Astrocyte of the spinal cord (primary cell): ENCODE measurements around the gene NEK11.

Experiments used
- DNase-seq: peaks from one replicate; pipeline ENCODE4 v3.0.0; 2011; ENCODE audit warnings: low read depth, low spot score
- H3K4me3 ChIP-seq: 2 replicates; pipeline ENCODE4 v1.5.1; 2011; ENCODE audit warnings: low read depth, mild to moderate bottlenecking, low read length, moderate library complexity
- in situ Hi-C: cut with HindIII; loops from 2 replicates; pipeline ENCODE4 v1.10.0; 2017; ENCODE audit warnings: low sequenced_read_pairs
- TF ChIP-seq, protein P1 (sequence below): IDR thresholded peaks from 2 replicates; pipeline ENCODE4 v1.5.1; 2012; ENCODE audit warnings: low read depth, mild to moderate bottlenecking, low read length, inconsistent platforms

Gene NEK11

DNA sequence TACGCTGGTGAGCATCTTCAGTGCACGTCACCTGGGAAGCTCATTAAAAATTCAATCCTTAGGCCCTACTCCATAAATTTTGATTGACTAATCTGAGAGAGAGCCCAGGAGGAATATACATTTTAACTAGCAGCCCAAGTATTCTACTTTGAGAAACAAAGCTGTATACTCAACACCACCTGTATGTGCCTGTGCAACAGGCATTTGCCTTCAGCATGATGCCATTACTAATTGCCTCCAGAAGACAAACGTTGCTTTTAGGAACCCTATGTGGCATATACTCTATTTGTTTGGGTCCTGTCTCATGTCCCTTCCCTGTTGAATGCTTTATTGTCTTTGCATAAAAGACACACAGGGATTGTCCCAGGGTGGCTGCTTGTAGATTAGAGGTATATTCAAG, 7.7 kb upstream of the NEK11 start:
- DNase-seq, result no peak
- TF ChIP-seq, protein P1, sequence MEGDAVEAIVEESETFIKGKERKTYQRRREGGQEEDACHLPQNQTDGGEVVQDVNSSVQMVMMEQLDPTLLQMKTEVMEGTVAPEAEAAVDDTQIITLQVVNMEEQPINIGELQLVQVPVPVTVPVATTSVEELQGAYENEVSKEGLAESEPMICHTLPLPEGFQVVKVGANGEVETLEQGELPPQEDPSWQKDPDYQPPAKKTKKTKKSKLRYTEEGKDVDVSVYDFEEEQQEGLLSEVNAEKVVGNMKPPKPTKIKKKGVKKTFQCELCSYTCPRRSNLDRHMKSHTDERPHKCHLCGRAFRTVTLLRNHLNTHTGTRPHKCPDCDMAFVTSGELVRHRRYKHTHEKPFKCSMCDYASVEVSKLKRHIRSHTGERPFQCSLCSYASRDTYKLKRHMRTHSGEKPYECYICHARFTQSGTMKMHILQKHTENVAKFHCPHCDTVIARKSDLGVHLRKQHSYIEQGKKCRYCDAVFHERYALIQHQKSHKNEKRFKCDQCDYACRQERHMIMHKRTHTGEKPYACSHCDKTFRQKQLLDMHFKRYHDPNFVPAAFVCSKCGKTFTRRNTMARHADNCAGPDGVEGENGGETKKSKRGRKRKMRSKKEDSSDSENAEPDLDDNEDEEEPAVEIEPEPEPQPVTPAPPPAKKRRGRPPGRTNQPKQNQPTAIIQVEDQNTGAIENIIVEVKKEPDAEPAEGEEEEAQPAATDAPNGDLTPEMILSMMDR, result no peak
- in situ Hi-C loops, result no loop called here
- no peak overlapping the region for H3K4me3 ChIP-seq

DNA sequence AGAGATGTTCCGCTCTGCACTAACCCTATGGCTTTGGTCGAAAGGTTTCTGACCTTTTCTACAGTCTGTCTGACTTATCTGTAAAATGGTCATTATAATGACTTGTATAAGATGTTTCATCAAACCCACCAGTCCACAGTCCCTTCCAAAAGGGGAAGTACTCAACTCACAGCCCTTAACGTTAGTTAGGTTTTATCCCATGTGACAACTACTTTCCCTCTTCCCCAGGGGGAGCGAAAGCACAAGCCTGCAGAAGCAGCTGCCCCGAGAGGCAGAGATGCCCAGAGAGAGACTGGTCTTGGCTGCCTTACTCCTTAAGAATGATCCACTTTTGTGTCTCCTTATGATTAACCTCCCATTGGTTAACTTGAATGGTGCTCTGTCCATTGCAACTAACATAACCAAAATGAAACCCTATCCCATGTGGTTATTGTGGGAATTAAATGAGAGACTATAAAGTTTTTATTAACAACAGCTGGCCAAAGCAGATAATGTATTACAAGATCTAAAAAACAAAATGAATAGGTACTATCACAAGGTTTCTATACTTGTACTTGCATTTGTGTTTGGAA, 6.5 kb upstream of the NEK11 start:
- no peak for DNase-seq
- TF ChIP-seq, protein P1, result no peak
- no peak overlapping the region for H3K4me3 ChIP-seq
- in situ Hi-C loops, result no loop called here

DNA sequence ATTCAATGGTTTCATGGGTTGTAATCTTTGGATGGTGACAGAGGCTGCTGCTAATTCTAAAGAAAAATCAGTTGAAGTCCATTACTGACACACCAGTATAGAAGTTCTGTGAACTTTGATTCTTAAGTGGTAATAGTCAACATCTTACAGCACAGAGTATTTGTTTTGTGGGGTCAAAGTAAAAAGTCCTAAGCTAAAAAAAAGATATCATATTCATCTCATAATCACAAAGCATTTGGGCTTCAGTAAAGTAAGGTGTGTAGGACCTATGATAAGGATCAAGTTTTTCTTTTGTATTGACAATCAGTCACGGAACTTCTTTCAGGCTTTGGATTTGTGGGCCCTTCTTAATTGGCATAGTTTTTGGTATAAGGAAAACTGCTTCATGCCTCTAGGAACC, 1.1 kb upstream of the NEK11 start:
- no peak for DNase-seq
- H3K4me3 ChIP-seq, result peak overlapping the region; percentile 79
- in situ Hi-C loops, result no loop called here
- TF ChIP-seq, protein P1, result no peak

DNA sequence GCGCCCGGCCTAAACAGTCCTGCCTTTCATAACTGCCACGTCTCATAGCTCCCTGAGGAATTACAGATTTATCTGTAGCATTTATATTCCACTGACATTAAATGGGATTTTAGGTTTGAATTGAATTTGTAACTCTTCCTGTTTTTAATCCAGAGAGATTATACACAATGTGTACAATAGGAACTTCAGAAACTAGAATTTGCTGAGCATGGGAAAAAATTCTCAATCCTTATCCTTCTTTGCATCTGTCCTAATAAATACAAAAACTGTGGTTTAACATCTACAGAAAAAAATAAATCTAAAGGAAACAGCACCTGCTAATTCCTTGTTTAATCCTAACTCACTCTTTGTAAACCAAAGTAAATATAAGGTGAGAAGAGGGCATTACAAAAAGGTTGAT, 2.2 kb downstream of the NEK11 start:
- TF ChIP-seq, protein P1, result no peak
- no peak overlapping the region for H3K4me3 ChIP-seq
- in situ Hi-C loops, result no loop called here

DNA sequence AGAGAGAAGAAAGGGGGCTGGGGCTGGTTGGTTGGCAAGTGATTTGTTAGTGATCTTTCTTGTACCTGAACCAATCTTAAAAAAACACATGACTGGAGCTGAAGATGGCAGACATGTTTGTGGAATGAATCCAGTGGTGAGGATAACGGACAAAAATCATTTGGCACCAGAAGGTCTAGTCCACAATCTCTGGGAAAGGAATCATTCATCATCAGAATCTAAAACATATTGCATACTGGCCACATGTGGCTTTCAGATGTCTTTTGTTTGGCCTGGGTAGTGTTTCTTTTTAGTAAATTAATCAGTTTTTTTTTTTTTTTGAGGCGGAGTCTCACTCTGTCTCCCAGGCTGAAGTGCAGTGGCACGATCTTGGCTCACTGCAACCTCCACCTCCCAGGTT, 5.0 kb downstream of the NEK11 start:
- TF ChIP-seq, protein P1, result no peak
- DNase-seq, result no peak
- in situ Hi-C loops, result no loop called here
- no peak overlapping the region for H3K4me3 ChIP-seq

More for the DNA sequence above, 2.2 kb downstream of the NEK11 start:
- no peak for DNase-seq

DNA sequence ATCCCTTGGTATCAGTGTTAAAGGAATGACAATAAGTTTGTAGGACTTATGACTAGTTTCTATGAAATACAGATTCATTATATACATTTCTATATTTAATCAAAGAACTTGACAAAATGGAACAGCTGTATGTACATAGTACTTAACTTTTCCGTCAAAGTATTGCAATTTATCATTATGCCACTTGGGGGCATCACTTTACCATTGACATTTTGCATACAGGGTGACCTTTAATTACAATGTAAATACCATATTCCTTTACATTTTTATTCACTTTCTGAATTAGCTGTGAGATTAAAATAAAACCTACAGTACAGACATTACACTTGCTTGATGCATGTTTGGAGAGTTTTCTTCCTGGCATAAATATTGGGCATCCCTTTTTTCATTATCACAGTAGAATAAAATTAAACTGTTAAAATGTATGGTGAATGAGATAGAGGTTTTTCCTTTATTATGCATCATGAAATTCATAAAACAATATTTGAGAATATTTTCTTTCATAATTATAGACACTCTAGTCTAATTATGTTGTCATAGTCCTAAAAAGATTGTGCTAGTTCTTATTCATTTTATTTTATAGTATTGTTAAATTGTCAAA, 6.9 kb downstream of the NEK11 start:
- TF ChIP-seq, protein P1, result peak; percentile 55
- in situ Hi-C loops, result no loop called here
- DNase-seq, result peak; percentile 69
- no peak overlapping the region for H3K4me3 ChIP-seq
